Fibroblast of lung (primary cell): ENCODE data around the gene MRNIP. TPM values are rescaled to one million over a fixed set of nuclear protein-coding genes. Genes with fewer than 3 reads are reported as not detected.

Experiments used
- DNase-seq, 2 donors: peaks; one replicate each; pipeline versions ENCODE4 v3.0.0 to v3.0.0-alpha.2; 2010; ENCODE audit warnings: low read depth in 2 of 2
- H2AFZ ChIP-seq: 2 replicates; pipeline ENCODE4 v1.5.1; 2012; ENCODE audit warnings: low read length, control low read depth, inconsistent platforms
- H3K27ac ChIP-seq: 2 replicates; pipeline ENCODE4 v1.5.1; 2011; ENCODE audit warnings: low read length, control low read depth; ENCODE audit not compliant: insufficient read depth
- H3K27me3 ChIP-seq: 2 replicates; pipeline ENCODE4 v1.5.1; 2011; ENCODE audit warnings: mild to moderate bottlenecking, low read length; ENCODE audit not compliant: control insufficient read depth, insufficient read depth
- H3K36me3 ChIP-seq: 2 replicates; pipeline ENCODE4 v1.5.1; 2011; ENCODE audit warnings: low read length; ENCODE audit not compliant: control insufficient read depth, insufficient read depth
- H3K4me1 ChIP-seq: 2 replicates; pipeline ENCODE4 v1.5.1; 2011; ENCODE audit warnings: low read length; ENCODE audit not compliant: control insufficient read depth, insufficient read depth; ENCODE audit errors: extremely low read depth
- H3K4me2 ChIP-seq: 2 replicates; pipeline ENCODE4 v1.5.1; 2011; ENCODE audit warnings: low read length, control low read depth; ENCODE audit not compliant: insufficient read depth; ENCODE audit errors: extremely low read depth
- H3K4me3 ChIP-seq, 4 experiments: fragments of 200-600 bp in 1 of 4; sonication (generic) in 1 of 4; replicated peaks in 1 of 4; 2 replicates each; pipeline ENCODE4 v1.5.1; 2011 to 2016; ENCODE audit warnings: low read length in 4 of 4, low read depth in 3 of 4, mild to moderate bottlenecking in 3 of 4, control low read depth in 2 of 4, inconsistent platforms in 1 of 4, mixed read lengths in 1 of 4; ENCODE audit not compliant: insufficient read depth in 1 of 4; ENCODE audit errors: control extremely low read depth in 1 of 4
- H3K79me2 ChIP-seq: 2 replicates; pipeline ENCODE4 v1.5.1; 2012; ENCODE audit warnings: mild to moderate bottlenecking, low read length, inconsistent platforms; ENCODE audit not compliant: control insufficient read depth, insufficient read depth
- H3K9ac ChIP-seq: 2 replicates; pipeline ENCODE4 v1.5.1; 2011; ENCODE audit warnings: mild to moderate bottlenecking, low read length, control low read depth; ENCODE audit not compliant: insufficient read depth
- H3K9me3 ChIP-seq: 2 replicates; pipeline ENCODE4 v1.5.1; 2012; ENCODE audit warnings: low read depth, low read length; ENCODE audit not compliant: control insufficient read depth, insufficient read depth
- H4K20me1 ChIP-seq: 2 replicates; pipeline ENCODE4 v1.5.1; 2011; ENCODE audit warnings: low read length; ENCODE audit not compliant: control insufficient read depth, insufficient read depth; ENCODE audit errors: extremely low read depth
- EZH2 ChIP-seq: IDR thresholded peaks from 2 replicates; pipeline ENCODE4 v1.5.1; 2012; ENCODE audit warnings: low read length, control low read depth, mild to moderate bottlenecking; ENCODE audit errors: missing control alignments
- polyA plus RNA-seq, 2 donors: library from polyadenylated mRNA; depleted of rRNA in 1 of 2; stranded (reverse) in 1 of 2; unstranded in 1 of 2; fragments of >200 nt; gene quantifications; 2 replicates each; pipeline ENCODE4 v1.2.1, GENCODE V29; 2011 to 2012; ENCODE audit warnings: missing spikeins in 1 of 2
- total RNA-seq: library from RNA; depleted of rRNA; stranded (reverse); fragments of >200 nt; gene quantifications from 2 replicates; pipeline ENCODE4 v1.2.1, GENCODE V29; 2014
- TF ChIP-seq, protein P1 (sequence below), 2 donors: IDR thresholded peaks in 1 of 2; conservative IDR thresholded peaks in 1 of 2; 1 replicate in 1 of 2; 2 replicates in 1 of 2; pipeline ENCODE4 v1.5.1; 2011 to 2012; ENCODE audit warnings: low read length in 2 of 2, control low read depth in 1 of 2, inconsistent platforms in 1 of 2, low read depth in 1 of 2, mild to moderate bottlenecking in 1 of 2

MRNIP gene
- total and polyA plus RNA-seq, 2 donors (not counting 1 experiment from before 2014, with no cell fraction given): 8.6 to 21.0 TPM

DNA sequence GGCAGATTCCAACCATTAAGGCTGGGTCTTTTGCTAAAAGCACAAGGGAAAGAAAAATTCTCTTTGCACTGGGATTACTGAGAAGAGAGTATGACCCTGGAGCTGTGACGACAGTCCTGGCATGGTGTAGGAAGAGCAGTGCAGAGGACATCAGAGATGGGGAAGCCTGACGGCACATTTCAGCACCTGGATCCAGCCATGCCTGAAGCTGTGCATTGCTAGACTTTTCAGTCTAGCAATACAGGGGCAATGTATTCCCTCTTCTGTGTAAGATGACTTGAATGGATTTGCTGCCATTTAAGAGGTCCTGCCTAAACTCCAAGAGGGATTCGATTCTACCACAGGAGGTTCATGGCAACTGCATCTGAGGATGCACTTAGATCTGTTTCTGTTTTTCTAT is 12.3 kb upstream of the MRNIP start:
- H3K27me3 ChIP-seq: no peaks in the 10 kb centered on the region
- DNase-seq: no peak
- H2AFZ ChIP-seq: no peak overlapping the region
- H3K9ac ChIP-seq: no peak overlapping the region
- H3K4me2 ChIP-seq: no peak overlapping the region
- H3K4me1 ChIP-seq: no peaks in the 10 kb centered on the region
- no peaks in the 10 kb centered on the region for H3K9me3 ChIP-seq
- H4K20me1 ChIP-seq: no peaks in the 10 kb centered on the region
- no peak overlapping the region for H3K4me3 ChIP-seq
- no peaks in the 10 kb centered on the region for H3K79me2 ChIP-seq
- TF ChIP-seq, protein P1, sequence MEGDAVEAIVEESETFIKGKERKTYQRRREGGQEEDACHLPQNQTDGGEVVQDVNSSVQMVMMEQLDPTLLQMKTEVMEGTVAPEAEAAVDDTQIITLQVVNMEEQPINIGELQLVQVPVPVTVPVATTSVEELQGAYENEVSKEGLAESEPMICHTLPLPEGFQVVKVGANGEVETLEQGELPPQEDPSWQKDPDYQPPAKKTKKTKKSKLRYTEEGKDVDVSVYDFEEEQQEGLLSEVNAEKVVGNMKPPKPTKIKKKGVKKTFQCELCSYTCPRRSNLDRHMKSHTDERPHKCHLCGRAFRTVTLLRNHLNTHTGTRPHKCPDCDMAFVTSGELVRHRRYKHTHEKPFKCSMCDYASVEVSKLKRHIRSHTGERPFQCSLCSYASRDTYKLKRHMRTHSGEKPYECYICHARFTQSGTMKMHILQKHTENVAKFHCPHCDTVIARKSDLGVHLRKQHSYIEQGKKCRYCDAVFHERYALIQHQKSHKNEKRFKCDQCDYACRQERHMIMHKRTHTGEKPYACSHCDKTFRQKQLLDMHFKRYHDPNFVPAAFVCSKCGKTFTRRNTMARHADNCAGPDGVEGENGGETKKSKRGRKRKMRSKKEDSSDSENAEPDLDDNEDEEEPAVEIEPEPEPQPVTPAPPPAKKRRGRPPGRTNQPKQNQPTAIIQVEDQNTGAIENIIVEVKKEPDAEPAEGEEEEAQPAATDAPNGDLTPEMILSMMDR (conservative IDR thresholded peaks at IDR 0.05 in 1 of 2, IDR thresholded peaks at IDR 0.05 in 1 of 2; ENCODE audit: low read depth in 1 of 2, low read length in 2 of 2): no peak
- TF ChIP-seq EZH2: no peak
- H3K27ac ChIP-seq: no peak overlapping the region
- H3K36me3 ChIP-seq: peaks cover 41% of the 10 kb centered on the region

DNA sequence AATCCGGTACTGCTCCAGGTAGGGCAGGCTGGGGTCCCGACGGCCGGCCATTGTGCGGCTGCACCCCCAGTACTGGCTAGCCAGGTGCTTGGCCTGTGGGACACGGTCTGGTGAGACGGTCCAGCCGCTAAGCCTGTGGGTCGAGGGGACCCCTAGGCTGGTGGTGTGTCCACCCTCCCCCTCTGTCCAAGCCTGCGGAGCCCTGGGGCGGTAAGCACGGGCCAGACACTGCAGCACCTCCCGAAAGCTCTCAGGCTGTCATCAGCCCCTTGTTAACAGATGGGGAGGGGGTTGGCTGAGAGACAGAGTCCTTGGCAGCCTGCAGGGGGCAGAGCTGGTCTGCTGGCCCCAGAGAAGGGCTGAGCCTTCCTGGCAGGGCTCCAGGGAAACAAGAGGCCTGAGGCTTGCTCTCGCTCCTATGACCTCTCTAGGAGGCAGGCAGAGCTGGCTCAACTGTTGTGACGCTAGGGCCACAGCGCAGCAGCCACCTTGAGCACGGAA is 11.8 kb upstream of the MRNIP start:
- DNase-seq: peak; percentile 11 to 59
- no peak for TF ChIP-seq EZH2
- TF ChIP-seq, protein P1 (conservative IDR thresholded peaks at IDR 0.05 in 1 of 2, IDR thresholded peaks at IDR 0.05 in 1 of 2; ENCODE audit: low read depth in 1 of 2, low read length in 2 of 2): peak in 1 of 2 donors; percentile 41
- no peaks in the 10 kb centered on the region for H3K79me2 ChIP-seq
- H3K27me3 ChIP-seq: no peaks in the 10 kb centered on the region
- no peak overlapping the region for H2AFZ ChIP-seq
- H3K4me1 ChIP-seq: no peaks in the 10 kb centered on the region
- H3K27ac ChIP-seq: no peak overlapping the region
- H3K9ac ChIP-seq: no peak overlapping the region
- H4K20me1 ChIP-seq: no peaks in the 10 kb centered on the region
- H3K9me3 ChIP-seq: no peaks in the 10 kb centered on the region
- peaks cover 40% of the 10 kb centered on the region for H3K36me3 ChIP-seq
- H3K4me3 ChIP-seq: no peak overlapping the region
- H3K4me2 ChIP-seq: no peak overlapping the region

DNA sequence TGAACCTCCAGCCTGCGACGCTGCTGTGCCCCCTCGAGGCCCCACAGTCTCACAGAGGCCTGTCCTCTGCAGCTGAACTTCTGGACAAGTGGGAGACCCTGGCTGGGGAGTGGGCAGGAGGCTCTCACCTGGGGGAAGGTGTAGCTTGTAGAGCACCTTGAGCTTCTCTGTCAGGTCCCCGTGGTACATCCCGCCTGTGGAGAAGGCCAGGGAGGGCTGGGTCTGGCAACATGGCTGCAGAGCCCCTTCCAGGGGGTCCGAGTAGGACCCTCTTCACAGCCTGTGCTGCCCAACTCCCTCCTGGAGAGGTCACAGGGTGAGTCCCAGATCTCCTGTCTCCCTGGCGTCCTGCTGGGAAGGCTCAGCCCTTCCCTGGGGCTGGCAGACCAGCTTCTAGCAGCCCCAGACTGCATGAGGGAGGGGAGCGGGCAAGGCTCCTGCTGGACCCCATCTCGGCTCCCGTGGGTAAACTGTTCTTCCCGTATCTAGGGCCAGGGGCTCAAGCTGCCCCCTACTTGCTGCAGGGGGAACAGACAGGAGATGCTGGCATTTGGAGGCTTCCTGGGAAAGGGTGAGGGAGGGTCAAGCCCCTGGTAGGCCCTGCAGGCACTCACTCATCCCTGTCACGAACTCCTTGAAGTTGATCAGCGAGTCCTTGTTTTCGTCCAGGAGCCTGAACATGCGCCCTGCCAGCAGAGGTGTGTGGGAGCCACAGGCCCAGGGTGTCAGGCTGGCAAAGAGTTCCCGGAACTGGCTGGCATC is 11.2 kb upstream of the MRNIP start:
- H3K4me2 ChIP-seq: no peak overlapping the region
- H3K27me3 ChIP-seq: no peaks in the 10 kb centered on the region
- no peak overlapping the region for H3K27ac ChIP-seq
- H3K9ac ChIP-seq: no peak overlapping the region
- no peaks in the 10 kb centered on the region for H4K20me1 ChIP-seq
- H2AFZ ChIP-seq: no peak overlapping the region
- H3K36me3 ChIP-seq: peaks cover 38% of the 10 kb centered on the region
- DNase-seq: no peak
- H3K79me2 ChIP-seq: no peaks in the 10 kb centered on the region
- no peak for TF ChIP-seq EZH2
- TF ChIP-seq, protein P1 (conservative IDR thresholded peaks at IDR 0.05 in 1 of 2, IDR thresholded peaks at IDR 0.05 in 1 of 2; ENCODE audit: low read depth in 1 of 2, low read length in 2 of 2): peak in 1 of 2 donors; percentile 8
- H3K9me3 ChIP-seq: no peaks in the 10 kb centered on the region
- no peak overlapping the region for H3K4me3 ChIP-seq
- H3K4me1 ChIP-seq: no peaks in the 10 kb centered on the region
